ENCODE measurements around the gene TLR5. TPM values are rescaled to one million over a fixed set of nuclear protein-coding genes. Genes with fewer than 3 reads are reported as not detected.

Gene TLR5
- total and polyA plus RNA-seq, 9 donors: 7.7 to 38.8 (median 22.3) TPM

- H3K4me3 ChIP-seq: no peak overlapping the region
- TF ChIP-seq, protein P1, sequence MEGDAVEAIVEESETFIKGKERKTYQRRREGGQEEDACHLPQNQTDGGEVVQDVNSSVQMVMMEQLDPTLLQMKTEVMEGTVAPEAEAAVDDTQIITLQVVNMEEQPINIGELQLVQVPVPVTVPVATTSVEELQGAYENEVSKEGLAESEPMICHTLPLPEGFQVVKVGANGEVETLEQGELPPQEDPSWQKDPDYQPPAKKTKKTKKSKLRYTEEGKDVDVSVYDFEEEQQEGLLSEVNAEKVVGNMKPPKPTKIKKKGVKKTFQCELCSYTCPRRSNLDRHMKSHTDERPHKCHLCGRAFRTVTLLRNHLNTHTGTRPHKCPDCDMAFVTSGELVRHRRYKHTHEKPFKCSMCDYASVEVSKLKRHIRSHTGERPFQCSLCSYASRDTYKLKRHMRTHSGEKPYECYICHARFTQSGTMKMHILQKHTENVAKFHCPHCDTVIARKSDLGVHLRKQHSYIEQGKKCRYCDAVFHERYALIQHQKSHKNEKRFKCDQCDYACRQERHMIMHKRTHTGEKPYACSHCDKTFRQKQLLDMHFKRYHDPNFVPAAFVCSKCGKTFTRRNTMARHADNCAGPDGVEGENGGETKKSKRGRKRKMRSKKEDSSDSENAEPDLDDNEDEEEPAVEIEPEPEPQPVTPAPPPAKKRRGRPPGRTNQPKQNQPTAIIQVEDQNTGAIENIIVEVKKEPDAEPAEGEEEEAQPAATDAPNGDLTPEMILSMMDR (IDR thresholded peaks at IDR 0.05): no peak
- TF ChIP-seq EP300 (IDR thresholded peaks at IDR 0.05): no peak
- no peak for TF ChIP-seq POLR2A (IDR thresholded peaks at IDR 0.05)
- intact Hi-C loops (cut with DNase I): no loop called here
- no peak for DNase-seq
- WGBS, 3 donors: 96 to 98% (median 96%) methylated on average over 2 of the region's 2 CpGs
- no peaks in the 10 kb centered on the region for H3K36me3 ChIP-seq
- peaks cover 6% of the 10 kb centered on the region for H3K4me1 ChIP-seq (ENCODE audit: insufficient read depth)
- H3K27me3 ChIP-seq: no peaks in the 10 kb centered on the region
- no peaks in the 10 kb centered on the region for H3K9me3 ChIP-seq
- H3K27ac ChIP-seq: no peak overlapping the region
These were observed 4.4 kb upstream of the TLR5 start for GRCh38 chr1:223147409-223147808.

GRCh38 chr1:223146745-223147144 lies 3.7 kb upstream of the TLR5 start:
- TF ChIP-seq POLR2A (IDR thresholded peaks at IDR 0.05) (no peak), EP300 (IDR thresholded peaks at IDR 0.05) (no peak)
- TF ChIP-seq, protein P1 (IDR thresholded peaks at IDR 0.05): no peak
- Histone ChIP-seq H3K36me3 (no peaks in the 10 kb centered on the region), H3K27me3 (no peaks in the 10 kb centered on the region), H3K4me1 (ENCODE audit: insufficient read depth) (peaks cover 13% of the 10 kb centered on the region), H3K9me3 (no peaks in the 10 kb centered on the region), H3K27ac (no peak overlapping the region), H3K4me3 (no peak overlapping the region)
- no peak for DNase-seq
- 92 to 96% (median 95%) methylated on average over 2 of the region's 2 CpGs for WGBS, 3 donors
- intact Hi-C loops (cut with DNase I): no loop called here

DNA sequence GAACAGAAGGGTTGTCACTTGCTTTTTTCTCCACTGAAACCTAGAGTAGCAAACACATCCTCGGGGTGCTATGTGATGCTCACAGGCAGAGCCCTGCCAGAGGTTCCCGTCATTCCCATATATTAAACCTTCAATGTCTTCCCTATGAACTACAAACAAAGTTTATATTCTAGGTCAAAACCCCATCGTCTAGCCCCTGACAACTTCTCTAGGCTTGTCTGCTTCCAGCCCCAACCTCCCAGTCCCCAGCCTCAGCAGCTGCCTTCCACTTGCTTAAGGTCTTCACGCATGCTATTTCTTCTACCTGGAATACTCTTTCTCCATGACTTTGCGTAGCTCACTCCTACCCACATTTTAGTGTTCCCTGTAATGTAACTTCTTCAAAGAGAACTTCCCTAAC lies 1.9 kb upstream of the TLR5 start:
- TF ChIP-seq EP300 (IDR thresholded peaks at IDR 0.05): no peak
- TF ChIP-seq, protein P1 (IDR thresholded peaks at IDR 0.05): no peak
- TF ChIP-seq POLR2A (IDR thresholded peaks at IDR 0.05): no peak
- Histone ChIP-seq H3K9me3 (no peaks in the 10 kb centered on the region), H3K27ac (no peak overlapping the region), H3K36me3 (no peaks in the 10 kb centered on the region), H3K4me1 (ENCODE audit: insufficient read depth) (peaks cover 13% of the 10 kb centered on the region), H3K4me3 (no peak overlapping the region), H3K27me3 (no peaks in the 10 kb centered on the region)
- DNase-seq: no peak
- intact Hi-C loops (cut with DNase I): no loop called here
- 82 to 86% (median 86%) methylated on average over 5 of the region's 5 CpGs for WGBS, 3 donors

GRCh38 chr1:223144431-223144830 lies 1.4 kb upstream of the TLR5 start:
- Histone ChIP-seq H3K27me3 (no peaks in the 10 kb centered on the region), H3K9me3 (no peaks in the 10 kb centered on the region), H3K4me3 (no peak overlapping the region), H3K27ac (peak overlapping the region in 1 of 2 donors; percentile 75), H3K36me3 (no peaks in the 10 kb centered on the region), H3K4me1 (ENCODE audit: insufficient read depth) (peaks cover 13% of the 10 kb centered on the region)
- WGBS, 3 donors: 69 to 78% (median 72%) methylated on average over 4 of the region's 4 CpGs
- intact Hi-C loops (cut with DNase I): no loop called here
- no peak for DNase-seq
- TF ChIP-seq, protein P1 (IDR thresholded peaks at IDR 0.05): no peak
- TF ChIP-seq POLR2A (IDR thresholded peaks at IDR 0.05): no peak
- no peak for TF ChIP-seq EP300 (IDR thresholded peaks at IDR 0.05)
